AG08395 (cell line): ENCODE results near the gene NCLN.
"Not testable (repeated sequence)": the region's sequence is repeated elsewhere in the genome, so short reads cannot be mapped to it uniquely, and the experiment has no call there.

ENCODE experiments used
- DNase-seq: peaks from one replicate; pipeline ENCODE4 v3.0.0; 2012; ENCODE audit warnings: mixed read lengths, low spot score

Gene NCLN

GRCh38 chr19:3198901-3199700 lies 13.4 kb downstream of the NCLN start:
- no peak for DNase-seq

- no peak for DNase-seq
Measured at GRCh38 chr19:3201072-3201700, 15.5 kb downstream of the NCLN start.

- no peak for DNase-seq
Measured at GRCh38 chr19:3201911-3202310, 16.2 kb downstream of the NCLN start.

GRCh38 chr19:3202346-3202745 lies 16.6 kb downstream of the NCLN start:
- no peak for DNase-seq

- DNase-seq, result not testable (repeated sequence)
Measured at GRCh38 chr19:3202895-3203294, 17.2 kb downstream of the NCLN start.

- DNase-seq, result no peak
Measured at GRCh38 chr19:3203805-3204645, 18.3 kb downstream of the NCLN start.

GRCh38 chr19:3204646-3205275 lies 19.0 kb downstream of the NCLN start:
- DNase-seq, result no peak

- no peak for DNase-seq
Measured at GRCh38 chr19:3206216-3206953, 20.7 kb downstream of the NCLN start.

- DNase-seq, result no peak
Measured at GRCh38 chr19:3207461-3208242, 21.9 kb downstream of the NCLN start.

GRCh38 chr19:3208317-3209207 lies 22.8 kb downstream of the NCLN start:
- no peak for DNase-seq

GRCh38 chr19:3210347-3211017 lies 24.8 kb downstream of the NCLN start:
- DNase-seq, result peak; percentile 74

- no peak for DNase-seq
Measured at GRCh38 chr19:3211191-3211590, 25.5 kb downstream of the NCLN start.

- DNase-seq, result no peak
Measured at GRCh38 chr19:3213159-3213558, 27.4 kb downstream of the NCLN start.

- DNase-seq, result no peak
Measured at GRCh38 chr19:3216874-3217273, 31.1 kb downstream of the NCLN start.

- no peak for DNase-seq
Measured at GRCh38 chr19:3220576-3220975, 34.8 kb downstream of the NCLN start.

- not testable (repeated sequence) for DNase-seq
Measured at GRCh38 chr19:3221576-3221975, 35.8 kb downstream of the NCLN start.

- no peak for DNase-seq
Measured at GRCh38 chr19:3222709-3223108, 37.0 kb downstream of the NCLN start.

GRCh38 chr19:3224346-3225168 lies 38.8 kb downstream of the NCLN start, which contains the start of gene CELF5:
CELF5 (plus strand) TSS chr19:3224661; CDS start chr19:3224740, 79 bp downstream.
- DNase-seq, result peak; percentile 79
